ENCODE data around the gene TEX22.

The TEX22 gene

GRCh38 chr14:105385322-105385637 lies 13.1 kb upstream of the TEX22 start:
- DNase-seq, result no peak

GRCh38 chr14:105385698-105386365 lies 12.5 kb upstream of the TEX22 start:
- DNase-seq, result no peak

GRCh38 chr14:105386581-105387529 lies 11.5 kb upstream of the TEX22 start:
- DNase-seq, result no peak

GRCh38 chr14:105387530-105387922 lies 10.8 kb upstream of the TEX22 start:
- DNase-seq, result no peak

- no peak for DNase-seq
These were observed 10.0 kb upstream of the TEX22 start for GRCh38 chr14:105388110-105388951.

GRCh38 chr14:105388976-105389375 lies 9.4 kb upstream of the TEX22 start:
- no peak for DNase-seq

- no peak for DNase-seq
These were observed 8.8 kb upstream of the TEX22 start for GRCh38 chr14:105389534-105389933.

- no peak for DNase-seq
These were observed 8.1 kb upstream of the TEX22 start for GRCh38 chr14:105389976-105390848.

- no peak for DNase-seq
These were observed 7.4 kb upstream of the TEX22 start for GRCh38 chr14:105390849-105391500.

- no peak for DNase-seq
These were observed 6.8 kb upstream of the TEX22 start for GRCh38 chr14:105391541-105391940.

- no peak for DNase-seq
These were observed 5.9 kb upstream of the TEX22 start for GRCh38 chr14:105392131-105393090.

GRCh38 chr14:105393151-105393550 lies 5.2 kb upstream of the TEX22 start:
- DNase-seq, result no peak

- no peak for DNase-seq
These were observed 3.4 kb upstream of the TEX22 start for GRCh38 chr14:105394714-105395537.

- no peak for DNase-seq
These were observed 2.8 kb upstream of the TEX22 start for GRCh38 chr14:105395538-105395854.

GRCh38 chr14:105397350-105397931 lies 897 bp upstream of the TEX22 start:
- no peak for DNase-seq

- DNase-seq, result no peak
These were observed 558 bp downstream of the TEX22 start for GRCh38 chr14:105398726-105399465.

- no peak for DNase-seq
These were observed 1.1 kb downstream of the TEX22 start for GRCh38 chr14:105399466-105399775.

- DNase-seq, result no peak
These were observed 1.7 kb downstream of the TEX22 start for GRCh38 chr14:105400016-105400415.

GRCh38 chr14:105401699-105402098 lies 3.4 kb downstream of the TEX22 start:
- DNase-seq, result no peak
